ENCODE results near the gene CAPG. TPM values are rescaled to one million over a fixed set of nuclear protein-coding genes. Genes with fewer than 3 reads are reported as not detected.

Gene CAPG
- total and polyA plus RNA-seq, 9 of the 15 experiments (the other 6 are each of a cell fraction or from before 2014, with no cell fraction given) = 10.6 to 90.4 (median 56.0) TPM

DNA sequence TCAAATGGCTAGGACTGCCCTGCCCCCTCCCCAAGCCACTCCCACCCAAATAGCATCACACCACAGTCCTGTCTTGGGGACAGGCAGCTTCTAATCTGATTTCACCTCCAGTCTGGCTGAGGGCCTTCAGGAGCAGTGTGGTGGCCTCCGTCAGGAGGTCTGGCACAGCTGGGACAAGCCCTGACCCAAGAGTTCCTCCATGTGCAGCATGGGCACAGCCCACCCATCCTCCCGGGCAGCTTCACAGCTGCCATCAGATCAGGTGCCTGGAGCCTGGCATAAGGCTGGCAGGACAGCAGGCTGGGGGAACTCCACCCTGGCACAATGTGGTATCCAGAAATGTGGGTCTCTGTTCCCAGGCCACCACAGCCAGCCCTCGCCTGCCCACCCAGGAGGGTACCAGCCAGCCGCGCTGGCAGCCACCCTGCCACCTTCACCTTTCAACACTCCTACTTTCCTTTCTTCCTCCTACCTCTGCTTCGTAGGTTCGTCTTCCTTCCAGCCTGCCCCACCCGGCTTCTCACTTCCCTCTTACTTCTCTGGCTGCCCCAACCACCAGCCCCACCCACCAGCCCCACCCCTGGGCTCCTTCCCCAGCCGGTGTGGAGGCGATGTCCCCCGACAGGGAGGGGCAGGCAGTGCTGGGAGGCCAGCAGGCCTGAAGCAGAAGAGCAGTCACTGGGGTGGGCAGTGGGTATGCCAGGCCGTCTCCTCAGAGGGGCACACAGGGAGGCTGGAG, at the start of gene CAPG (continued):
- TF ChIP-seq MGA (IDR thresholded peaks at IDR 0.05) (no peak), CBX3 (IDR thresholded peaks at IDR 0.05; ENCODE audit: borderline replicate concordance in 1 of 2, low read length in 2 of 2) (0 out of 3 replicates have a peak, but pooled peaks of 1 of the 2 experiments have one; percentile 20), GTF3C2 (IDR thresholded peaks at IDR 0.05; ENCODE audit: borderline replicate concordance, extremely low read depth, insufficient read length) (no peak), SRF (CRISPR knock-in tag; IDR thresholded peaks at IDR 0.05) (peak in 1 of 2 experiments; percentile 49; a peak in 1 of 4 replicates), E2F6 (IDR thresholded peaks at IDR 0.05; ENCODE audit: borderline replicate concordance in 1 of 2, extremely low read depth in 1 of 2, insufficient read depth in 1 of 2, insufficient read length in 1 of 2, low read depth in 1 of 2, low read length in 1 of 2, poor library complexity in 1 of 2, severe bottlenecking in 1 of 2) (peak in 1 of 2 experiments; percentile 13), EHMT2 (IDR thresholded peaks at IDR 0.05) (0 out of 2 replicates have a peak, but pooled peaks have one; percentile 11), ELF4 (CRISPR knock-in tag; IDR thresholded peaks at IDR 0.05) (peak; percentile 22; the same call in 1 of the 2 replicates), MYNN (IDR thresholded peaks at IDR 0.05) (0 out of 2 replicates have a peak, but pooled peaks have one; percentile 49), MYNN (CRISPR knock-in tag; IDR thresholded peaks at IDR 0.05) (no peak), CREM (IDR thresholded peaks at IDR 0.05; ENCODE audit: low read depth) (0 out of 2 replicates have a peak, but pooled peaks have one; percentile 7)
